Measurements from ENCODE around the gene KCNN4.

DNA sequence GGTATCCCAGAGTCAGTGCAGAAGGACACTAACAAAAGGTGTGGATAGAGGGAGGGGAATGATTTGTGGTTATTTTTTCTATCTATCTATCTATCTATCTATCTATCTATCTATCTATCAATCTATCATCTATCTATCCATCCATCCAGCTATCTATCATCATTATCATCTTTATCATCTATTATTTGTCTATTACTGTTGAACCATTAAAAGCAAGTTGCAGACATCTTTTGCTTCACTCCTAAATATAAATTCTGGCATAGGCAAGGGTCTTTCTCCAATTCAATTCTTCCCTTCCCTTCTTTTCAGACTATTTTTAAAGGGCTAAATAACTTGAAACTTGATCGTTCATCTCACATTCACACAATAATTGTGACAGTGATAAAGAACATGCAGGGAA lies 31.5 kb upstream of the KCNN4 start:
- TF ChIP-seq, protein P1, sequence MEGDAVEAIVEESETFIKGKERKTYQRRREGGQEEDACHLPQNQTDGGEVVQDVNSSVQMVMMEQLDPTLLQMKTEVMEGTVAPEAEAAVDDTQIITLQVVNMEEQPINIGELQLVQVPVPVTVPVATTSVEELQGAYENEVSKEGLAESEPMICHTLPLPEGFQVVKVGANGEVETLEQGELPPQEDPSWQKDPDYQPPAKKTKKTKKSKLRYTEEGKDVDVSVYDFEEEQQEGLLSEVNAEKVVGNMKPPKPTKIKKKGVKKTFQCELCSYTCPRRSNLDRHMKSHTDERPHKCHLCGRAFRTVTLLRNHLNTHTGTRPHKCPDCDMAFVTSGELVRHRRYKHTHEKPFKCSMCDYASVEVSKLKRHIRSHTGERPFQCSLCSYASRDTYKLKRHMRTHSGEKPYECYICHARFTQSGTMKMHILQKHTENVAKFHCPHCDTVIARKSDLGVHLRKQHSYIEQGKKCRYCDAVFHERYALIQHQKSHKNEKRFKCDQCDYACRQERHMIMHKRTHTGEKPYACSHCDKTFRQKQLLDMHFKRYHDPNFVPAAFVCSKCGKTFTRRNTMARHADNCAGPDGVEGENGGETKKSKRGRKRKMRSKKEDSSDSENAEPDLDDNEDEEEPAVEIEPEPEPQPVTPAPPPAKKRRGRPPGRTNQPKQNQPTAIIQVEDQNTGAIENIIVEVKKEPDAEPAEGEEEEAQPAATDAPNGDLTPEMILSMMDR (IDR thresholded peaks at IDR 0.05 in 4 of 5, conservative IDR thresholded peaks at IDR 0.05 in 1 of 5) = no peak
- TF ChIP-seq POLR2A (IDR thresholded peaks at IDR 0.05) = no peak

Measured in gastrocnemius medialis (tissue), 4 donors.